Measurements from ENCODE around the gene GAMT.
"Not testable (repeated sequence)": the region's sequence is repeated elsewhere in the genome, so short reads cannot be mapped to it uniquely, and the experiment has no call there.

GAMT gene

DNA sequence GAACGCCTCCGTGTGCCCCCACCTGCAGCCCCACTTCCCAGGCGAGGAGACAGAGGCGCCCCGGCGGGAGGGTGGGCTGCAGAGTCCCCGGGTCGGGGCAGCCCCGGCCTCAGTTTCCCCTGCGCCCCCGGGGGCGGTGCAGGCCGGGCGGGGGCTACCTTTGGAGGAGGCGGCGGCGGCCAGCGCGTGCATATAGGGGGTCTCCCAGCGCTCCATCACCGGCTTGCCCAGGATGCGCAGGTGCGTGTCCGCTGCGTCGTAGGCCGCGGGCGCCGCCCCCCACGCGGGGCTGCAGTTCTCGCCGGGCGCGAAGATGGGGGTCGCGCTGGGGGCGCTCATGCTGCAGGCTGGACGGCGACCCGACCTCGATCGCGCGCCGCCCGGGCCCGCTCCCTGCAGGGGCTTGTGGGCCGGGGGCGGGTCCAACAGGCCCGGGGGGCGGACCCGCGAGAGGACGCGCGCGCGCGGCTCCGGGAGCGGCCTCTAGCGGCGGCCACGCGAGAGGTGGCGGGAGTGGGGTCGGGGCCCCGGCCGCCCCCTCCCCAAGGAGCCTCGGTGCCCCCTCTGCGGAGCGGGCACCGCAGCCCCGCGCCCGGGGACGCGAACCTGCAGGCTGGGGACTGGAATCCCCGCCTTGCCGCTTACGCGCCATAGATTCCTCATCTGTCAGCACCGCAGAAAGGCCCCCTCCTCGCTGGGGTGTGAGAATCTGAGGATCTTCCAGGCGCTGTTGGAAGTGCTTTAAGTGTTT lies at the start of gene GAMT:
TSS of gene GAMT (minus strand) at position 405 of the 751 bp plus-strand sequence. CDS start at position 339, 66 bp downstream.
- no peak for DNase-seq (ENCODE audit: low spot score)

DNA sequence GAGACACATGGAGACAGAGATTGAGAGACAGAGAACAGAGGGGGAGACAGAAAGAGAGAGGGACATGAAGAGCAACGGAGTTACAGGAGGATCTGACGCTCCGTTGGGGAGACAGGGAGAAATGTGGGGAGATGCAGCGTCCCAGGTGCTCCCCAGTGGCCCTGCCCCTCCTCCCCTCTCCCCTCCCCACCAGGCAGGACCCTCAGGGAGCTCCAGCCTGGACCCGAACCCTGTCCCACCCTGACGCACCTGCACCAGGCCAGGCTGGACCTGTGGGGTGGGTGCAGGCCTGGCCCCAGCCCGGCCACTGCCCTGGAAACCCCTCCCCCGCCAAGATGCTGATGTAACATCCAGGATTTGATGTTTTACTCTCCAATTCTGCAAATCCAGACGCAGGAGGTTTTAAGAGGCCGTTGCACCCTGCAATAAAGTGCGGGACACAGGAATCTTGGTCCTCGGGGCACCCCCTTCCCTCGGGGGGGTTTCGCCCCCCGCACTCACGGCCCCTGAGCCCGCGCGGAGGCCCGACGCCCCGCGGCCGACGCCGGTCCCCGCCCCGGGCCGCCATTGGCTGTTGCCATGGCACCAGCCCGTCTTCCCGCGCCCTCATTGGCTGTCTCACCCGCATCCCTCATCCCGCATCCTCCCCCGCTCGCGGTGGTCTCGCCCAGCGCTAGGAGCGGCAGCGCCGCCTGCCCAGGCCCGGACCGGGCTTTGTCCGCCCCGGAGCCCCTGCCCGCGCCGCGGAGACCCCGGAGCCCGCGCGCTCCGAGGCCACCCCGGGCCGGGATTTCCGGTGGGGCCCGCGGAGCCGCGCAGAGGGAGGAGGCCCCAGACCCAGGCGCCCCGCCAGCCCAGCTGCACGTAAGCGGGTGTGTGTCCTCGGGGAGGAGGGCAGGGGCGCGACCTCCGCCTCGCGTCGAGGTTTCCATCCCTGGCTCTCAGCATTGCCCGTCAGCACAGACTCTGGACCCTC lies 48.4 kb upstream of the GAMT start, which contains the start of gene APC2:
TSS of gene APC2 (plus strand) at position 655 of the 976 bp plus-strand sequence. CDS start 2,881 bp downstream, outside the sequence.
- no peak for DNase-seq (ENCODE audit: low spot score)

DNA sequence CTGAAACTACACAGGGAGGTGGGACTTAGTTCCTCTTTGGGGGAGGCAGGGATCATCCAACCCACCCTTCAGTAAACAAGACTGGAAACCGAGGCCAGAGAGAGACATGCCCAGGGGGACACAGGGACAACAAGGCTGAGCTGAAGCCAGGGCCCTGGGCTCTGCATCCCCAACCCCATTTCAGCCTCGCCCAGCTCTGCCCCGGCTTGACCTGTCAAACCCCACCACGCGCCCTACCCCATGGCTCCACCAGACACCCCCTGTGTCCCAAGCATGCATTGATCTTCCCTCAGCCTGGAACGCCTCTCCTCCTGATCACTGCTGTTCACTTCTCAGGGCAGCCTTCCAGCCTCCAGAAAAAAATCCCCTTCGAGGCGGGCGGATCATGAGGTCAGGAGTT lies 46.6 kb upstream of the GAMT start:
- no peak for DNase-seq (ENCODE audit: low spot score)

DNA sequence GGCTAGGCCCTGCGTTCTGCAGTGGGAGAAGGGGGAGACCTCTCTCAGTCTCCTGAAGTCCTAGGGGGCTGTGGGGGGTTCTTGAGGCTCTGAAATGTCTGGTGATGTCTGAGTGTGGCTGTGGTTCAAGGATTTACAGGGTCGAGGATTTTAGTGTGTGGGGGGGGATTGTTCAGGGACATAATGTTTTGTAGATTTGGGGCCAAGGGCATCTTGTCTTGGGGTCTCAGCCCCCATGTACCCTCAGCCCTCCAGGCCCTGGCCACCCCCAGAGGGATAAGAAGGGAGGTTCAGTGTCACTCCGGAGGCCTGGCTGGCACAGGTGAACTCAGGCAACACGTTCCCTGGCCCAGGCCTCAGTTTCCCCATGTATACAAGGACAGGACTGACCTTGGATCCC lies 46.2 kb upstream of the GAMT start:
- DNase-seq (ENCODE audit: low spot score) = no peak

DNA sequence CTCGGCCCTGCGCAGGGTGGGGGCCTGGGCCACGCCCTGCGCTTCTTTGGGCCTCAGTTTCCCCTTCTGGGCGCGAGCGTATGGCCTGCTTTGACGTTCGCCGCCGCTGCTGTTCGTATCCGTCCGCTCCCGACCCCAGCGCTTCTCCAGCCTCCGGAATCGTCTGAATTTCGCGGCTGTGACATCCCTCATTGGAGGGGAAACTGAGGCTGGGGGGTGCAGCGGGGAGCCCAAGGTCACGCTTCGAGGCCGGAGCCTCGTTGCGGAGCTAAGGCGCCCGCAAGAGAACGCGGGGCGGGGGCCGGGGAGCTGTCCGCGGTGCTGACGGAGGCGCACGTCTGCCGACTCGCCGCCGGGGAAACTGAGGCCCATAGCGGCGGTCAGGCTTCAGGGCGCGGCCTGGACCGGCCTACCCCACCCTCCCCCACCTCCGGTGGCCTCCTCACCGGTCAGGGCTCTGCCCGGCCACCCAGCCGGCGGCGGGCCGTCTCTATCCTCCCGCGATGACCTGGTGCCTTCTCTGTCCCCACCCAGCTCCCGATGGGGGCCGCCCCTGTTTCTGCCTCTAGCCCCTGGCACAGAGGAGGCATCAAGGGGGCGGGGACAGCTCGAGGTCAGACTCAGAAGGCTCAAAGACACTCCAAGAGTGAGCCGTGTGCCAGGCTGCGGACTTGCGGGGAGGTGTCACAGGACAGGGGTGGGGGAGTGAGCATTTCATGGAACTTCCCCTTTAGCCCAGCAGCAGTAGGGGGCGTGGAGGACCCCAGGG lies 45.6 kb upstream of the GAMT start:
- no peak for DNase-seq (ENCODE audit: low spot score)

DNA sequence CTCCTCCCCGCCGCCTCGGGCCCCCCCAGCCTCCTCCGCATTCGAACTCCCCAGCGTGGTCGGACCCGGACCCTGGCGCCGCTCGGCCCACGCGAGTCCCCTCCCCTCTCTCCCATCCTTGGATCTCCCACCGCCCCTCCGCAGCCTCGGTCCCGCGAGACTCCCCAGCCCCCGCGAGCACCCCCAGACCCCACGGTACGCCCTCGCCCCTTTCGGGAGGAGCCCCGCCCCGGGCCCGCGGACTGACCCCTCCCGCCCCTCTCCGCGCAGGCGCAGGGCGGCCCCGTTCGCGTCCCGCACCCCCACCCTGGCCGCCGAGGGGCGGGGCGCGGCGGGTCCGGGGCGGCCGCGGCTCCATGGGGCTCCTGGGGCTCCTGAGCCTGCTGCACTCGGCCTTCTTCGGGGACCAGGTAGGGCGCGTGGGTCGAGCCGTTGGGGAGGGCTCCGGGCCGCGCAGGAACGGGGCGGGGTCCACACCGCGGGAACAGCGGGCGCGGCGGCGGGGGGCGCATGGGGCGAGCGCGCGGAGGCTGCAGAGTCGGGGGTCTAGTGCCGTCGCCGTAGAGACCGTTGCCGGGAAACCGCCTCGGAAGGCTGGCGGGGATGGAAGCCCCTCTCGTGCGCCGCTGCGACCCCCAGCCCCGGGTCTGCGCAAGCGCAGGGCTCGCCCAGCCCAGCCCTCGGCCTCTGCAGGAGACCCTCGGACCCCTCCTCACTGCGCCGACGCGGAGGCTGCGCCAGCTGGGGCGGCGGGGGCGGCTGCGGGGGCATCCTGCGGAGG lies 44.8 kb upstream of the GAMT start:
- no peak for DNase-seq (ENCODE audit: low spot score)

DNA sequence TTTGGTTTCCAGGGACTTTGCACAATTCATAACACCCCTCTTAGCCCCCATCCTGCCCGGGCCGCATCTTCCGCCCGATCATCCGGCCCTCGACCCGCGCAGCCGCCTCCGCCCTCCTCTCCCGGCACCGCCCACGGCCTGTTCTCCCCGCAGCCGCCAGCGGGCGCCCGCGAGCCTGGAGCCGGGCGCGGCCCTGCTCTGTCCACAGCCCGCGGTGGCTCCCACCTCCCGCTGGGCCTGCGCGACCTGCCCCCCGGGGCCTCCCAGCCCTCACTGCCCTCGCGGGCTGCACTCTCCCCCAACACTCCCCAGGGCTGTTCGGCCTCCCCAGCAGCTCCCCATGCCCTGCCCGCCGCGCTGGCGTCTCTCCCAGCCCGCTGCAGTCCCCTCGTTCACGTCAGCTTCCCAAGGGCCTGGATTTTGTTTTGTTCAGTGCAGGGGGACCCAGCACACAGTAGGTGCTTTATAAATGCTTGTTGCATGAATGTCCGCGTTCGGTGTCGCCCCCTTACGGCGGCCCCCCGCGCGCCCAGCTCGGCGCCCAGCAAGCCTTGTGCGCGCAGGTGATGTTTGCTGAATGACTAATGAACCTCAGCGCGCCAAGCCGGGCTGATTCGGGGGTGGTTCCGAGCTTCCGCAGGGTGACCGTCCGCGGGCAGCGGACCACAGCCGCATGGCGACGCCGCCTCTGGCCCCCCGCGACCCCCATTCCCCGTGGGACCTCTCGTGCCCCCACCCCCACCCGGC lies 44.0 kb upstream of the GAMT start:
- peak; percentile 74 for DNase-seq (ENCODE audit: low spot score)

DNA sequence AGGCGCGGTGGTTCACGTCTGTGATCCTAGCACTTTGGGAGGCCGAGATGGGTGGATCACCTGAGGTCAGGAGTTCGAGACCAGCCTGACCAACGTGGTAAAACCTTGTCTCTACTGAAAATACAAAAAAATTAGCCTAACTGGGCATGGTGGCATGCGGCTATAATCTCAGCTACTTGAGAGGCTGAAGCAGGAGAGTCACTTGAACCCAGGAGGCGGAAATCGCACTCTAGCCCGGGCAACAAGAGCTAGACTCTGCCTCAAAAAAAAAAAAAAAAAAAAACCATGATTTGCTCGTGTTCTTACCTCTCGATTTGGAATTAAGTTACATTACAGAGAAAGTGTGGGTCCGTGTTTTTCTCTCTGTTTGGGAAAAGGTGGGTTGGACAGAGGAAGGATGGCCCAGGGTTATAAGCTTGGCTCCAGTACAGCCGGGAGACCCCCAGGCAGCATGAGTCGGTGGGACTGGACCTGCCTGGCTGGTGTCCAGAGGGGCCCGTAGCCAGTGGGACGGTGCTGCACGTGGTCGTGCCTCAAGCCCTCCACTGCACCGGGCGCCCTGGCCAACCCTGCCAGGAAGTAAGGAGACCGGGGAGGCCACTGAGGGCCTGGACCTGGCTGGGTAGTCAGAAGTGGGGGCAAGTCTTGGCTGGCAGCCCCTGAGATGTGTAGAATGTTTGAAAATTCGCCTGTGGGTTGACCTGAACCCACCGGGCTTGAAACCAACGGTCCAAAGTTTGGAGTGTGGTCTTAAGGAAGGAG lies 40.5 kb upstream of the GAMT start:
- DNase-seq (ENCODE audit: low spot score) = no peak

DNA sequence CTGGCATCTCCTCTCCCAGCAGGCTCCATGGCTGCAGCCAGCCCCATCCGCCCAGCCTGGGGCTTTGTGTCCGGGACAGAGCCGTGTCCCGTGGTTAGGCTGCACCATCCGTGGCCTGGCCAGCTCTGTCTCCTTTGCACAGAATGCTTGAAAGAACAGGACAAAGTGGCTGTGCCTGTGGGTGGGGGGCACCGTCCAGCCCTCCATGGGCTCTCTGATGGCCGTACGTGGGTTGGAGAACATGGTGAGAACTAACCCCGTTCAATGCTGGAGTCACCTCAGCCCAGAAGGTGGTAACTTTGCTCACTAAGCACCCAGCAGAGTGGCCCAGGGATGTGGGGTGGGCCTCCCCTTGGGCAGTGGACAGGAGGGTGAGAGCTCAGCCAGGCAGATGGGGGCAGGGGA lies 39.7 kb upstream of the GAMT start:
- no peak for DNase-seq (ENCODE audit: low spot score)

DNA sequence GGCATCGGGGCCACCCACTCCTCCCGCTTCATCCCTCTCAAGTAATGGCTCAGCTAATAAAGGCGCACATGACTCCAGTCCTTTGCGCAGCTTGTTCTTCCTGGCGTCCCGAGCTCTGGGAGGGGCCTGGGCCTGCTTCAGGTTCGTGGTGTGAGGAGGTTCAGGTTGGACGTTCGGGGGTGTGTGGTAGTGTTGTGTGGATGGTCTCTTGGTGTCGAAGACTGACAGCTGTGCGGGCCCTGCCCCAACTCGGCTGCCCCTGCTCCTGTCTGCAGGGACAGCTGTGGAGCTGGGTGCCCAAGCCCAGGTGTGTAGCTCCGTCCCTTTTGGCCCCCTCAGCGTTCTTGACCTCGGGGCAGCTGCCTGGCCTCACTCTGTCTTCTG lies 39.1 kb upstream of the GAMT start:
- no peak for DNase-seq (ENCODE audit: low spot score)

DNA sequence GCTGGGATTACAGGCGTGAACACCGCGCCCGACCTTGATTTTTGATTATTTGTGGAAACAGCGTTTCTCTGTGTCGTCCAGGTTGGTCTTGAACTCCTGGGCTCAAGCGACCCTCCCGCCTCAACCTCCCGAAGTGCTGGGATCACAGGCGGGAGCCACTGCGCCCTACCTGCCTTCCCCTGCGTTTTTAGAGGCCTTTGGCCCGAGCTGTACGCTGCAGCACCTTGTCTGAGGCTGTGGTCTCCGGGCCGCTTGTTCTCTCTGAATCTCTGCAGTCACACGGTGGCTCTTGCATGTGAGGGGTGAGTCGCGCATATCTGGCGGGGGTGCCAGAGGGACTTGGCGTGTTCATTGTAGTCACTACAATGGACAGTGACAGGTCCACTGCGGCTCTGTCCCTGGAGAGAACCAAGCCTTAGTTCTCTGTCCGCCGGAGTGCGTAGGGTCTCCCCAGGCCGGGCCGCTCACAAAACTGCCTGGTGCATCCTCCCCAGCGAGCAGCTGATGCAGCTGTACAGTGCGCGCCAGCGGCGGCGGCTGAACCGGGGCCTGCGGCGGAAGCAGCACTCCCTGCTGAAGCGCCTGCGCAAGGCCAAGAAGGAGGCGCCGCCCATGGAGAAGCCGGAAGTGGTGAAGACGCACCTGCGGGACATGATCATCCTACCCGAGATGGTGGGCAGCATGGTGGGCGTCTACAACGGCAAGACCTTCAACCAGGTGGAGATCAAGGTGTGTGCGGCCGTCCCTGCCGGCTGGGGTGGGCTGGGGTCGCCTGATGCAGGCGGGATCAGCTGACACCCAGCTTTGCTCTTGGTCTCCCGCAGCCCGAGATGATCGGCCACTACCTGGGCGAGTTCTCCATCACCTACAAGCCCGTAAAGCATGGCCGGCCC lies 38.4 kb upstream of the GAMT start:
- DNase-seq (ENCODE audit: low spot score) = not testable (repeated sequence)

DNA sequence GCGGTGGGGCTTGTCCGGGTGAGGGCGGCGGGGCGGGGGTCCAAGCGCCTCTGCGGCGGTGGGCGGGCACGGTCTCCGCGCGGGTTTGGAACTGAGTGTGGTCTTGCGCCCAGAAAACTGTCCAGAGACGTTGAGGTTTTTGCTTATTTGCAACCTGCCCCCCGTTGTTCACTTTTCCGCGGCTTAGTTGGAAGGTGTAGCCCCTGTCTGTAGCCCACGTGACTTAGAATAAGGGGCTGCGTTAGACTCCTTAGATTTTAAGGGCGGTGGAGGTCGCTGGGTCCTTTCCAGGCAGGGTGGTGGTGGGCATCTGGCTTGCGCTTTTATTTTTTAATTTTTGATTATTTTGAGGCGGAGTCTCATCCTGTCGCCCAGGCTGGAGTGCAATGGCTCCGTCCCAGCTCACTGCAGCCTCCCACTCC lies 37.6 kb upstream of the GAMT start:
- no peak for DNase-seq (ENCODE audit: low spot score)

DNA sequence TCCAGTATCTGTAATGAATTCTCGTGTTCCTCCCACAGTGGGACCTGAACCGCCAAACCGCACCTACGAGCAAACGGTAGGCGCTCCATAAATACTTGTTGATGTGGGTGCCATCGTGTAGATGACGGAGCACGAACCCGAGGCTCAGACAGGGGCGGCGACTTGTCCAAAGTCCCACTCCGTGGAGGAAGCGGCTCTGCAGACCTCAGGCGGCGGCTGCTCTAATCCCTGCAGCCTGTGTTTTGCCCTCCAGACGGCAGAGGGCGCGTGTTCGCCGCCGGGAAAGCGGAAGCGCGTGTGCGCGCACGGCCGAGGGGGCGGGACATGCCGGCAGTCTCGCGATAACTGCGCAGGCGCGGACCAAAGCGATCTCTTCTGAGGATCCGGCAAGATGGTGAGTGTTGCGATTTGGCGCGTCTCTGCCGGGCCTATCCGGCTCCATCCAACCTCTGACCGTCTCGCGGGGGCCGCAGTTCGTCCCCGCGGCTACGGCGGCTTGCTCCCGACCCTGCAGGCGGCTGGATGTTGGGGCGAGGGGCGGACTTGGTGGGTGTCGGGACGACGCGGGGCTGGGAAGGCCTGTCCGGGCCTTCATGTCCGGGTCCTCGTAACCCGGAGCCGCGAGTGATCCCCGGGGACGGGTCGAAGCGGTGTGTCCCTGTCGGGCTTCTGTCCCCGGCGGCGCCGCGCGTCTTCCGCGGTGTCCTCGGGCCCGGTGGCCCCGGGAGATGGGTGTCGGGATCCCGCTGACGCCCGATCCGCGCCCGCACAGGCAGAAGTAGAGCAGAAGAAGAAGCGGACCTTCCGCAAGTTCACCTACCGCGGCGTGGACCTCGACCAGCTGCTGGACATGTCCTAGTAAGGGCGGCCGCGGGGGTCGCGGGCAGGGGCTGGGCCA lies 36.9 kb upstream of the GAMT start, which contains the start of gene RPS15:
TSS of gene RPS15 (plus strand) at position 362 of the 898 bp plus-strand sequence. CDS start at position 392, 30 bp downstream.
- peak; percentile 97 for DNase-seq (ENCODE audit: low spot score)

DNA sequence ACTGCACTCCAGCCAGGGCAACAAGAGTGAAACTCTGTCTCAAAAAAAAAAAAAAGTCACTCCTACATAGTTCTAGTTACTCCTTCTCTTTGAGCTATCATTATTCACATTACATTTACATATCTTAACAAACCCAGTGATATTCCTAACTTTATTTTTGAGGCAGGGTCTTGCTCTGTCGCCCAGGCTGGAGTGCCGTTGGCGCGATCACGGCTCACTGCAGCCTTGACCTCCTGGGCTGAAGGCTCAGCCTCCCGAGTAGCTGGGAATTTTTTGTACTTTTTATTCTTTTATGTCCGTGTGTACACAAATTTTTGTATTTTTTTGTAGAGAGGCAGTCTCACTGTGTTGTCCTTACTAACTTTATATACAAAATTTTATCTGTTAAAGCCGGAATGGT lies 36.3 kb upstream of the GAMT start:
- no peak for DNase-seq (ENCODE audit: low spot score)

DNA sequence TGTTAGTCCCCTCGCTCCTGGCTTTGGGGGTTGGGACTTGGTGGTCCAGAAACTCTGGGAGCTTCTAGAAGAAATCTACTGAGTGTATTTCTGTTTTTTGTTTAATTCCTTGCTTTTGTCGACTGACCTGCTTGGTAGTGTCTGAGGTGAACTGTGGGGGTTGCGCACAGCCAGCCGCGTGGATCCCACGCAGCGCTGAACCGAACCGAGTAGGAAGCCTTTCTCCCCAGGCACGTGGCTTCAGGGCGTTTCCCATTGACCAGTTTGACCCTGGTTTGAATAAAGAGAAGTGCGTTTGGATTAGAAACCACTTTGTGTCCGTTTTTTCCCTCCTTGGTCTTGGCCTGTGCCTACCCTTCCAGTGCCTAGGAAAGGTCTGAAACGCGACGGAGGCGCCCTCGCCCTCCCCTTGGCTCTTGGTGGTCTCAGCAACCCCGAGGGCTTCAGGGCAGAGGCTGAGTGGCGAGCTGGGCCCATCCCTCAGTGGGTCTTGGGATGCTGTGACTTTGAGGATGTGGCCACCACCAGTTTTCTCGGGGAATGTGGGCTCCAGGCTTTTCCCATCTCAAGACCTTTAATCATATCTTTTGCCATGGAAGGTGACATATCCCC lies 34.1 kb upstream of the GAMT start:
- DNase-seq (ENCODE audit: low spot score) = no peak

DNA sequence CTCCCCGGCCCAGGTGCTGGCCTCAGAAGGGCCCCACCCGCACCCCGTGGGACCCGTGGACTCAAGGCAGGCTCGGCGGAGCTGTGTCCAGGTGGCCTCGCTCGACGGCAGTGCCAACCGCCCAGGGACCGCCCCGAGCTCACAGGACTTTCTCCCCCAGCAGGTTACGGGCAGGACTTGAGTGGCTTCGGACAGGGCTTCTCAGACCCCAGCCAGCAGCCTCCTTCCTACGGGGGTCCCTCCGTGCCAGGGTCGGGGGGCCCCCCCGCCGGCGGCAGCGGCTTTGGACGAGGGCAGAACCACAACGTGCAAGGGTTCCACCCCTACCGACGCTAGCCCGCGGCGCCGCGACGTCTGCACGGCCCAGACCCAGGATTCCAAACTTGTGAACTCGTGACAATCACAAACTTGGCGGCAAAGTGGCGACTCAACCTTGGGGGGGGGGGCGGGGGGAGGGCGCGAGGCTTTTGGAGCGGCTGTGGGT lies 33.3 kb upstream of the GAMT start:
- DNase-seq (ENCODE audit: low spot score) = no peak

DNA sequence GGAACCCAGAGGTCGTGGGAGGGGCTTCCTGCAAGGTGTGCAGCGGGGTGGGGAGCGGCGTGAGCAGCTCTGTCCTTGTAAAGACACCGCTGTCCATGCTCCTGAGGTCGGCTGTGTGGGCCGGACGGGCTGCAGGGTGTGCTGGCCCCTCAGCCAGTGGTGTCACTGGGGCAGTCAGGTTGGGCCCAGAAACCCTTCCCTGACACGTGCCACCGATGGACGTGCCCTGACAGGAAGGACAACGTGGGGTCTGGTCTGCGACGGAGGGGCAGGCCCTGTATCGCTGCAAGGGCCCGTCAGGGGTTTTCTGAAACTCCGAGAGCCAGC lies 32.7 kb upstream of the GAMT start:
- DNase-seq (ENCODE audit: low spot score) = no peak

Data from LoVo (cell line).